Measurements from ENCODE around the gene ABHD10. TPM values are rescaled to one million over a fixed set of nuclear protein-coding genes. Genes with fewer than 3 reads are reported as not detected.
"Not testable (repeated sequence)": the region's sequence is repeated elsewhere in the genome, so short reads cannot be mapped to it uniquely, and the experiment has no call there.

ABHD10 gene
- total RNA-seq, 1 donor from 2014 or later, result 37.7 TPM

DNA sequence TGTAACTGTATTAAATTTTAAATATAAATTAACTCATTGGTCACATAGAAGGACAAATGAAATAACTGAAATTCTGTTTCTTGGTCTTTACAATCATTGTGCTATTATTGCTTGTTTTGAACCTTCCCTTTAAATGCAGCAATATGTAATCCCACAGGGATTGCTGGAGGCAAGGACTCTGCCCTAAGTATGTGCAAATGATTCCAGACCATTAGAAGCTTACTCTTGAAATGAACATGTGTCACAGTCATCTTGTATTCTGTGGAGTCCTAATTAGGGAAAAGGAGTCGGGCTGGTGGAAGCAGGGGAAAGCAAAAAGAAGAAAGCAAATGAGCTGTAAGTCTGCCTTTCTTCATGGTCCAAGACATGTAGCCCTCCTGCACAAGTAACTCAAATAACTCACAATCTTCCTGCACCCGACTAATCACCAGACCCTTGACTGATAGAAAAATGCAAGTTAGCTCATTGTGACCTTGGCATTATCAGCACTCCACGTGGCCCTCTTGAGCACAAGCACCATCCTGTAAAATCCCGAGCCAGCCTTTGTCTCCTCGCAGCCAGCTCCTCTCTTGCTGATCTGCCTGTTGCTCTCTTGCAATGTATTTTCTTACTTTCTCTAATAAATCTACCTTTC is 53.4 kb downstream of the ABHD10 start:
- Mint-ChIP-seq H3K4me1 (ENCODE audit: low read depth) (no peaks in the 10 kb centered on the region), H3K9me3 (no peaks in the 10 kb centered on the region), H3K27me3 (ENCODE audit: insufficient read depth) (peaks cover 22% of the 10 kb centered on the region), H3K4me3 (no peak overlapping the region), H3K27ac (no peak overlapping the region), H3K36me3 (ENCODE audit: low read depth) (no peaks in the 10 kb centered on the region)
- DNase-seq (ENCODE audit: low spot score), result no peak
- intact Hi-C loops (cut with micrococcal nuclease), result no loop called here

GRCh38 chr3:112034436-112034835 is 55.6 kb downstream of the ABHD10 start, which contains the start of gene TMPRSS7:
TSS of gene TMPRSS7 (plus strand) at chr3:112034736. CDS start at chr3:112034846, 110 bp downstream.
- DNase-seq (ENCODE audit: low spot score), result no peak
- no peaks in the 10 kb centered on the region for H3K36me3 Mint-ChIP-seq (ENCODE audit: low read depth)
- no peaks in the 10 kb centered on the region for H3K9me3 Mint-ChIP-seq
- intact Hi-C loops (cut with micrococcal nuclease), result no loop called here
- H3K4me3 Mint-ChIP-seq, result no peak within 1 kb of the TSS
- H3K27me3 Mint-ChIP-seq (ENCODE audit: insufficient read depth), result peaks cover 19% of the 10 kb centered on the region
- H3K27ac Mint-ChIP-seq, result no peak within 1 kb of the TSS
- no peaks in the 10 kb centered on the region for H3K4me1 Mint-ChIP-seq (ENCODE audit: low read depth)

DNA sequence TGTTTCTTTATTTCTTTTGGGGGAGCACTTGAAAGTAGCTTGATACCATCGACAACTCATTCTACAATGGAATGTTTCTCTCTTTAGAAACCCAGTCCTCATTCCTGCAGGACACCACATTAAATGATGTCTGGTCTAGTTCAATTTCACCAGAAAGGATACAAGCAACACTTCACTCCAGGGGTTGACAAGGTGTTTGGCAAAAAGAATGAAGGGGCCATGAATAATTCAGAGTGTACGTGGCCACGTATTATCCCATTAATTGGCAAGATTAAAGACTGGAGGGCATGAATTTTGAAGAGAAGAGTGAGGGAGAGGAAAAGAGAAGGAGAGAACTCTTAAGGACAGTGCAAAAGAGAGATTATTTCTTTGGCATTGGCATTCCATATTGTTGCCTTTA is 56.4 kb downstream of the ABHD10 start:
- Mint-ChIP-seq H3K27ac (no peak overlapping the region), H3K36me3 (ENCODE audit: low read depth) (no peaks in the 10 kb centered on the region), H3K27me3 (ENCODE audit: insufficient read depth) (peaks cover 15% of the 10 kb centered on the region), H3K4me1 (ENCODE audit: low read depth) (no peaks in the 10 kb centered on the region), H3K9me3 (no peaks in the 10 kb centered on the region), H3K4me3 (no peak overlapping the region)
- intact Hi-C loops (cut with micrococcal nuclease), result no loop called here
- DNase-seq (ENCODE audit: low spot score), result no peak

DNA sequence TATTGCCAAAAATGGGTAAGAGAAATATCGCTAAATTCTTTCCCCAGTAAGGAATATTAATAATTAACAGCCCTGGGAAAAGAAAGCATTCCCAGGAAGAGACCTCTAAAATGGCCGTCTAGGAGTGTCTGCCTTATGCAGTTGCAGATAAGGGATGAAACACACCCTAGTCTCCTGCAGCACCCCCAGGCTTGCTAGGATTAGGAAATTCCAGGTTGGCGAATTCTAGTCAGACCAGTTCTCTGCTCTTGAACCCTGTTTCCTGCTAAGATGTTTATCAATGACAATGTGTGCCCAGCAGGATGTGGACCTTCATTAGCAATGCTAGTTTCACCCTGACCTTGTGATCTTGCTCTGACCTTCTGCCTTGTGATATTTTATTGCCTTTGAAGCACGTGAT is 58.4 kb downstream of the ABHD10 start:
- H3K4me1 Mint-ChIP-seq (ENCODE audit: low read depth); H3K27ac Mint-ChIP-seq; H3K4me3 Mint-ChIP-seq; intact Hi-C loops (cut with micrococcal nuclease); H3K9me3 Mint-ChIP-seq; H3K36me3 Mint-ChIP-seq (ENCODE audit: low read depth); DNase-seq (ENCODE audit: low spot score): not testable (repeated sequence)
- peaks cover 14% of the 10 kb centered on the region for H3K27me3 Mint-ChIP-seq (ENCODE audit: insufficient read depth)

- H3K4me3 Mint-ChIP-seq, result no peak overlapping the region
- H3K4me1 Mint-ChIP-seq (ENCODE audit: low read depth), result no peaks in the 10 kb centered on the region
- no peaks in the 10 kb centered on the region for H3K9me3 Mint-ChIP-seq
- intact Hi-C loops (cut with micrococcal nuclease), result no loop called here
- DNase-seq (ENCODE audit: low spot score), result no peak
- no peaks in the 10 kb centered on the region for H3K36me3 Mint-ChIP-seq (ENCODE audit: low read depth)
- no peak overlapping the region for H3K27ac Mint-ChIP-seq
- H3K27me3 Mint-ChIP-seq (ENCODE audit: insufficient read depth), result peaks cover 8% of the 10 kb centered on the region
These were observed 60.0 kb downstream of the ABHD10 start for GRCh38 chr3:112038863-112039262.

- no peaks in the 10 kb centered on the region for H3K9me3 Mint-ChIP-seq
- no peaks in the 10 kb centered on the region for H3K36me3 Mint-ChIP-seq (ENCODE audit: low read depth)
- no peaks in the 10 kb centered on the region for H3K27me3 Mint-ChIP-seq (ENCODE audit: insufficient read depth)
- DNase-seq (ENCODE audit: low spot score), result no peak
- no peak overlapping the region for H3K27ac Mint-ChIP-seq
- intact Hi-C loops (cut with micrococcal nuclease), result no loop called here
- H3K4me3 Mint-ChIP-seq, result no peak overlapping the region
- H3K4me1 Mint-ChIP-seq (ENCODE audit: low read depth), result no peaks in the 10 kb centered on the region
These were observed 62.5 kb downstream of the ABHD10 start for GRCh38 chr3:112041321-112041720.

- Mint-ChIP-seq H3K27ac (no peak overlapping the region), H3K9me3 (no peaks in the 10 kb centered on the region), H3K4me1 (ENCODE audit: low read depth) (no peaks in the 10 kb centered on the region), H3K36me3 (ENCODE audit: low read depth) (no peaks in the 10 kb centered on the region), H3K27me3 (ENCODE audit: insufficient read depth) (no peaks in the 10 kb centered on the region), H3K4me3 (no peak overlapping the region)
- no peak for DNase-seq (ENCODE audit: low spot score)
- intact Hi-C loops (cut with micrococcal nuclease), result loop anchor here (1.0 to 2.0 kb wide), 5 partner anchors 30 to 326 kb away; no protein-coding TSS in a partner anchor
These were observed 64.0 kb downstream of the ABHD10 start for GRCh38 chr3:112042842-112043280.

Other genes starting within 250 kb of the ABHD10 start
- gene PHLDB2, start 119.8 kb upstream of the ABHD10 start, total RNA-seq, result 0.61 and 0.75 TPM in 2 replicates
- gene TAGLN3, start 19.9 kb downstream of the ABHD10 start, total RNA-seq, result 0.78 and 1.1 TPM in 2 replicates
- not detected in 2 replicates for gene TMPRSS7, start 55.7 kb downstream of the ABHD10 start, total RNA-seq
- gene C3orf52, start 107.4 kb downstream of the ABHD10 start, total RNA-seq, result 12.4 and 12.8 TPM in 2 replicates
- 2.8 and 3.5 TPM in 2 replicates for gene GCSAM, start 154.2 kb downstream of the ABHD10 start, total RNA-seq

Data from activated T-helper 1 cell treated with anti-CD3 and anti-CD28 coated beads, Interleukin-12 subunit alpha, Interleukin-12 subunit beta, Interleukin-2, Interleukin-4 antibody, amounts not matched to agents 30 ng/mL and 10 ng/mL and 1 ng/mL, durations not matched to agents 14 hours and 24 hours and 36 hours (primary cell).